DOHH2 (cell line): ENCODE data around the gene NECAP2.

Experiments
- H3F3A ChIP-seq: fragments of 200-600 bp; sonication (generic), shearing (Covaris generic); 2 replicates; pipeline ENCODE4 v1.6.0; 2016; ENCODE audit warnings: antibody characterized with exemption, mild to moderate bottlenecking; ENCODE audit not compliant: control insufficient read depth, insufficient read depth
- H3K27ac ChIP-seq: fragments of 200-600 bp; sonication (generic); 2 replicates; pipeline ENCODE4 v1.5.1; 2014; ENCODE audit warnings: low read depth, mild to moderate bottlenecking, low read length, moderate library complexity
- H3K27me3 ChIP-seq: fragments of 200-600 bp; sonication (generic); 2 replicates; pipeline ENCODE4 v1.6.1; 2014; ENCODE audit warnings: mild to moderate bottlenecking, low read length, mixed read lengths; ENCODE audit not compliant: control insufficient read depth
- H3K36me3 ChIP-seq: fragments of 200-600 bp; sonication (generic); 2 replicates; pipeline ENCODE4 v1.6.1; 2014; ENCODE audit warnings: mild to moderate bottlenecking, low read length, moderate library complexity, mixed read lengths; ENCODE audit not compliant: control insufficient read depth
- H3K4me1 ChIP-seq: fragments of 200-600 bp; sonication (generic); 2 replicates; pipeline ENCODE4 v1.6.1; 2014; ENCODE audit warnings: mild to moderate bottlenecking, low read length, mixed read lengths; ENCODE audit not compliant: control insufficient read depth
- H3K4me2 ChIP-seq: fragments of 200-600 bp; sonication (generic); 2 replicates; pipeline ENCODE4 v1.6.0; 2014; ENCODE audit warnings: mild to moderate bottlenecking, low read length, moderate library complexity
- H3K4me3 ChIP-seq: fragments of 200-600 bp; sonication (generic); 2 replicates; pipeline ENCODE4 v1.5.1; 2014; ENCODE audit warnings: mild to moderate bottlenecking, low read length, mixed read lengths
- H3K79me2 ChIP-seq: fragments of 200-600 bp; sonication (generic); 2 replicates; pipeline ENCODE4 v1.6.1; 2014; ENCODE audit warnings: mild to moderate bottlenecking, low read length, mixed read lengths; ENCODE audit not compliant: control insufficient read depth
- H3K9me2 ChIP-seq: fragments of 200-600 bp; sonication (generic); replicated peaks from 2 replicates; pipeline ENCODE4 v1.6.1; 2014; ENCODE audit warnings: mild to moderate bottlenecking, low read length, mixed read lengths; ENCODE audit not compliant: control insufficient read depth
- H3K9me3 ChIP-seq: fragments of 200-600 bp; sonication (generic); 2 replicates; pipeline ENCODE4 v1.6.1; 2014; ENCODE audit warnings: antibody characterized with exemption, low read length, mixed read lengths; ENCODE audit not compliant: control insufficient read depth, insufficient read depth
- H4K20me1 ChIP-seq: fragments of 200-600 bp; sonication (generic); 2 replicates; pipeline ENCODE4 v1.6.0; 2014; ENCODE audit warnings: low read depth, mild to moderate bottlenecking, antibody characterized with exemption, low read length, moderate library complexity; ENCODE audit not compliant: control insufficient read depth, insufficient read depth
- EZH2phosphoT487 ChIP-seq: fragments of 200-600 bp; sonication (generic); IDR thresholded peaks from 2 replicates; pipeline ENCODE4 v1.6.1; 2017; ENCODE audit warnings: borderline replicate concordance, mild to moderate bottlenecking, antibody characterized with exemption, low read length, moderate library complexity, mixed read lengths
- TF ChIP-seq, protein P1 (sequence below): fragments of 200-600 bp; sonication (generic); IDR thresholded peaks from one replicate; pipeline ENCODE4 v1.5.1; 2014; ENCODE audit warnings: antibody characterized with exemption, mild to moderate bottlenecking, low read depth, low read length; ENCODE audit not compliant: poor library complexity, severe bottlenecking

Gene NECAP2

GRCh38 chr1:16443975-16444770 lies 3.6 kb downstream of the NECAP2 start:
- Histone ChIP-seq H3K27ac (no peak overlapping the region), H3K4me2 (no peak overlapping the region), H3K27me3 (no peaks in the 10 kb centered on the region), H3K9me2 (no peaks in the 10 kb centered on the region), H3K4me3 (no peak overlapping the region), H4K20me1 (0 out of 2 replicates have a peak, but pooled peaks cover 5% of the 10 kb centered on the region), H3K9me3 (no peaks in the 10 kb centered on the region), H3K79me2 (peaks cover 46% of the 10 kb centered on the region), H3F3A (peaks cover 6% of the 10 kb centered on the region; the same call in 1 of the 2 replicates), H3K36me3 (peaks cover 70% of the 10 kb centered on the region), H3K4me1 (peaks cover 43% of the 10 kb centered on the region)
- TF ChIP-seq, protein P1, sequence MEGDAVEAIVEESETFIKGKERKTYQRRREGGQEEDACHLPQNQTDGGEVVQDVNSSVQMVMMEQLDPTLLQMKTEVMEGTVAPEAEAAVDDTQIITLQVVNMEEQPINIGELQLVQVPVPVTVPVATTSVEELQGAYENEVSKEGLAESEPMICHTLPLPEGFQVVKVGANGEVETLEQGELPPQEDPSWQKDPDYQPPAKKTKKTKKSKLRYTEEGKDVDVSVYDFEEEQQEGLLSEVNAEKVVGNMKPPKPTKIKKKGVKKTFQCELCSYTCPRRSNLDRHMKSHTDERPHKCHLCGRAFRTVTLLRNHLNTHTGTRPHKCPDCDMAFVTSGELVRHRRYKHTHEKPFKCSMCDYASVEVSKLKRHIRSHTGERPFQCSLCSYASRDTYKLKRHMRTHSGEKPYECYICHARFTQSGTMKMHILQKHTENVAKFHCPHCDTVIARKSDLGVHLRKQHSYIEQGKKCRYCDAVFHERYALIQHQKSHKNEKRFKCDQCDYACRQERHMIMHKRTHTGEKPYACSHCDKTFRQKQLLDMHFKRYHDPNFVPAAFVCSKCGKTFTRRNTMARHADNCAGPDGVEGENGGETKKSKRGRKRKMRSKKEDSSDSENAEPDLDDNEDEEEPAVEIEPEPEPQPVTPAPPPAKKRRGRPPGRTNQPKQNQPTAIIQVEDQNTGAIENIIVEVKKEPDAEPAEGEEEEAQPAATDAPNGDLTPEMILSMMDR, result no peak
- no peak for TF ChIP-seq EZH2phosphoT487

DNA sequence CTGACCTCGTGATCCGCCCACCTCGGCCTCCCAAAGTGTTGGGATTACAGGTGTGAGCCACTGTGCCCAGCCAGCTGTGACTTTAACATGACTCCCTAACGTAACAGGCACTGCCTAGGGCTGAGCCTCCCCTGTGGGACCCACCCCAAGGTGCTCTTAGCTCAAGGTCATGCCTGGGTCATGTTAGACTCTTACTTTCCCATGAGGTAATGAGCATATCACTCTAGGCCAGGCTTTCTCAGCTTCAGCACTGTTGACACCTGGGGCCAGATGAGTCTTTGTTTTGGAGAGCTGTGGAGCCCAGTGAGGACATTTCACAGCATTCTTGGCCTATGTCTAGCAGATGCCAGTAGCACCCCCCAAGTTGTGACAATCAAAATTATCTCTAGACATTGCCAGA lies 4.5 kb downstream of the NECAP2 start:
- Histone ChIP-seq H3K9me2 (no peaks in the 10 kb centered on the region), H3K36me3 (peaks cover 79% of the 10 kb centered on the region), H3K4me3 (no peak overlapping the region), H3K27me3 (no peaks in the 10 kb centered on the region), H3K79me2 (peaks cover 49% of the 10 kb centered on the region), H3F3A (peaks cover 12% of the 10 kb centered on the region; the same call in 1 of the 2 replicates), H3K4me1 (peaks cover 46% of the 10 kb centered on the region), H3K9me3 (no peaks in the 10 kb centered on the region), H3K27ac (no peak overlapping the region), H4K20me1 (0 out of 2 replicates have a peak, but pooled peaks cover 5% of the 10 kb centered on the region), H3K4me2 (no peak overlapping the region)
- no peak for TF ChIP-seq EZH2phosphoT487
- TF ChIP-seq, protein P1, result no peak

GRCh38 chr1:16446116-16446515 lies 5.6 kb downstream of the NECAP2 start:
- Histone ChIP-seq H3K36me3 (peaks cover 87% of the 10 kb centered on the region), H3K4me1 (peaks cover 54% of the 10 kb centered on the region)

More at GRCh38 chr1:16446116-16446515, 5.6 kb downstream of the NECAP2 start:
- peaks cover 11% of the 10 kb centered on the region; the same call in 1 of the 2 replicates for H3F3A ChIP-seq
- H3K4me3 ChIP-seq, result no peak overlapping the region
- peaks cover 52% of the 10 kb centered on the region for H3K79me2 ChIP-seq
- TF ChIP-seq, protein P1, result no peak
- TF ChIP-seq EZH2phosphoT487, result no peak
- H3K9me3 ChIP-seq, result no peaks in the 10 kb centered on the region
- no peaks in the 10 kb centered on the region for H3K9me2 ChIP-seq
- no peaks in the 10 kb centered on the region for H3K27me3 ChIP-seq
- H3K27ac ChIP-seq, result no peak overlapping the region
- 0 out of 2 replicates have a peak, but pooled peaks cover 5% of the 10 kb centered on the region for H4K20me1 ChIP-seq
- no peak overlapping the region for H3K4me2 ChIP-seq
